Neural progenitor cell (in vitro differentiated cells): ENCODE results near the gene TYRP1.

Experiments
- EZH2 ChIP-seq: fragments of 200-600 bp; sonication (generic); IDR thresholded peaks from 2 replicates; pipeline ENCODE4 v1.6.1; 2017; ENCODE audit warnings: antibody characterized with exemption, mild to moderate bottlenecking, moderate library complexity
- EZH2phosphoT487 ChIP-seq: fragments of 200-600 bp; sonication (generic); IDR thresholded peaks from 2 replicates; pipeline ENCODE4 v1.6.1; 2017; ENCODE audit warnings: antibody characterized with exemption
- TF ChIP-seq, protein P1 (sequence below): fragments of 200-600 bp; sonication (generic); IDR thresholded peaks from 2 replicates; pipeline ENCODE4 v1.5.1; 2017; ENCODE audit warnings: antibody characterized with exemption, mild to moderate bottlenecking

DNA sequence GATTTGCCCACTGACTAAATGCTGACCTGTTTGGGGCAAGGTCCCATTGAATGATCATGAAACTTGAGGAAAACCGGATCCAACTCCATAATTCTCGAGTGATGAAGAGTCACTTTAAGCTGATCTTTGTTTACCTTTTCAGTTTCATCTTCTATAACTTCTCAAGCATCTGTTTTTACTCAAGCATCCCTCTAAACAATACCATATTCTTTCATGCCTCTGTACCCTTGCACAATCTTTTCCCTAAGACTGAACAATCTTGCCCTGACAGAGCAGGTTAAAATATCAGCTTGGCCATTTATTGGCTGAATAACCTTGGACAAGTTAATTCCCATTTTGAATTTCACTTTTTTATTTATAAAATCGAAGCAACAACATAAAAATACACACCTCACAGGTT, 39.8 kb downstream of the TYRP1 start:
- TF ChIP-seq EZH2 (no peak), EZH2phosphoT487 (no peak)
- TF ChIP-seq, protein P1, sequence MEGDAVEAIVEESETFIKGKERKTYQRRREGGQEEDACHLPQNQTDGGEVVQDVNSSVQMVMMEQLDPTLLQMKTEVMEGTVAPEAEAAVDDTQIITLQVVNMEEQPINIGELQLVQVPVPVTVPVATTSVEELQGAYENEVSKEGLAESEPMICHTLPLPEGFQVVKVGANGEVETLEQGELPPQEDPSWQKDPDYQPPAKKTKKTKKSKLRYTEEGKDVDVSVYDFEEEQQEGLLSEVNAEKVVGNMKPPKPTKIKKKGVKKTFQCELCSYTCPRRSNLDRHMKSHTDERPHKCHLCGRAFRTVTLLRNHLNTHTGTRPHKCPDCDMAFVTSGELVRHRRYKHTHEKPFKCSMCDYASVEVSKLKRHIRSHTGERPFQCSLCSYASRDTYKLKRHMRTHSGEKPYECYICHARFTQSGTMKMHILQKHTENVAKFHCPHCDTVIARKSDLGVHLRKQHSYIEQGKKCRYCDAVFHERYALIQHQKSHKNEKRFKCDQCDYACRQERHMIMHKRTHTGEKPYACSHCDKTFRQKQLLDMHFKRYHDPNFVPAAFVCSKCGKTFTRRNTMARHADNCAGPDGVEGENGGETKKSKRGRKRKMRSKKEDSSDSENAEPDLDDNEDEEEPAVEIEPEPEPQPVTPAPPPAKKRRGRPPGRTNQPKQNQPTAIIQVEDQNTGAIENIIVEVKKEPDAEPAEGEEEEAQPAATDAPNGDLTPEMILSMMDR: no peak
